Neural progenitor cell (in vitro differentiated cells): ENCODE measurements around the gene GANC.

Experiments
- EZH2phosphoT487 ChIP-seq: fragments of 200-600 bp; sonication (generic); IDR thresholded peaks from 2 replicates; pipeline ENCODE4 v1.6.1; 2017; ENCODE audit warnings: antibody characterized with exemption
- TF ChIP-seq, protein P1 (sequence below): fragments of 200-600 bp; sonication (generic); IDR thresholded peaks from 2 replicates; pipeline ENCODE4 v1.5.1; 2017; ENCODE audit warnings: antibody characterized with exemption, mild to moderate bottlenecking

DNA sequence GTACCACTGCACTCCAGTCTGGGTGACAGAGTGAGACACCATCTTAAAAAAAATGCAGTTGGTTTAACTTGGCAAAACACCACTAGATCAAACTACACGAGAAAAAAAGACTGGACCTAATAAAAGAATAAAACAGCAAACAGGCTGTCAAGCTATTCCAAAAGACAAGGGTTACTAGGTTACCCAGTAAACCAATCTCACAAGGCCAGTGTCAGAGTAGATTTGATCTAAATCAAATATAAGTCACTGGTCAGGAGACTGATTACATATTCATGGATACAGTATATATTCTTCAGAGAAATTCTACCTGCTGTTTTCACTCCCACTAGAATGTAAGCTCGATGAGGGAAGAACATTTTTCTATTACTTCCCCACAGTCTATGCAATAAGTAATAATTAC is 2.5 kb upstream of the GANC start:
- TF ChIP-seq, protein P1, sequence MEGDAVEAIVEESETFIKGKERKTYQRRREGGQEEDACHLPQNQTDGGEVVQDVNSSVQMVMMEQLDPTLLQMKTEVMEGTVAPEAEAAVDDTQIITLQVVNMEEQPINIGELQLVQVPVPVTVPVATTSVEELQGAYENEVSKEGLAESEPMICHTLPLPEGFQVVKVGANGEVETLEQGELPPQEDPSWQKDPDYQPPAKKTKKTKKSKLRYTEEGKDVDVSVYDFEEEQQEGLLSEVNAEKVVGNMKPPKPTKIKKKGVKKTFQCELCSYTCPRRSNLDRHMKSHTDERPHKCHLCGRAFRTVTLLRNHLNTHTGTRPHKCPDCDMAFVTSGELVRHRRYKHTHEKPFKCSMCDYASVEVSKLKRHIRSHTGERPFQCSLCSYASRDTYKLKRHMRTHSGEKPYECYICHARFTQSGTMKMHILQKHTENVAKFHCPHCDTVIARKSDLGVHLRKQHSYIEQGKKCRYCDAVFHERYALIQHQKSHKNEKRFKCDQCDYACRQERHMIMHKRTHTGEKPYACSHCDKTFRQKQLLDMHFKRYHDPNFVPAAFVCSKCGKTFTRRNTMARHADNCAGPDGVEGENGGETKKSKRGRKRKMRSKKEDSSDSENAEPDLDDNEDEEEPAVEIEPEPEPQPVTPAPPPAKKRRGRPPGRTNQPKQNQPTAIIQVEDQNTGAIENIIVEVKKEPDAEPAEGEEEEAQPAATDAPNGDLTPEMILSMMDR, result no peak
- no peak for TF ChIP-seq EZH2phosphoT487
